ENCODE measurements around the gene MAD1L1. TPM values are rescaled to one million over a fixed set of nuclear protein-coding genes. Genes with fewer than 3 reads are reported as not detected.

Gene MAD1L1
- total RNA-seq, 2 experiments from 2014 or later, result 40.0 to 44.7 TPM

GRCh38 chr7:2202901-2203765 is 29.6 kb downstream of the MAD1L1 start:
- no peak overlapping the region for H3K27ac Mint-ChIP-seq
- ATAC-seq (no peak), DNase-seq (no peak)
- intact Hi-C loops (cut with micrococcal nuclease), result no loop called here
- H3K4me3 Mint-ChIP-seq, result no peak overlapping the region
- no peaks in the 10 kb centered on the region for H3K4me1 Mint-ChIP-seq (ENCODE audit: low read depth)
- no peaks in the 10 kb centered on the region for H3K27me3 Mint-ChIP-seq
- TF ChIP-seq CTCF (IDR thresholded peaks at IDR 0.05), result no peak
- no peaks in the 10 kb centered on the region for H3K9me3 Mint-ChIP-seq
- peaks cover 6% of the 10 kb centered on the region for H3K36me3 Mint-ChIP-seq (ENCODE audit: low read depth)
- POLR2A ChIA-PET, result no interaction called here
- CTCF ChIA-PET, result interaction anchor here (0.8 kb wide), 1 partner anchor 8 kb away, joined by 3 read pairs; no protein-coding TSS in a partner anchor

- Mint-ChIP-seq H3K27me3 (no peaks in the 10 kb centered on the region), H3K36me3 (ENCODE audit: low read depth) (peaks cover 6% of the 10 kb centered on the region), H3K27ac (no peak overlapping the region), H3K9me3 (no peaks in the 10 kb centered on the region), H3K4me3 (no peak overlapping the region), H3K4me1 (ENCODE audit: low read depth) (peaks cover 1% of the 10 kb centered on the region)
- POLR2A ChIA-PET, result no interaction called here
- TF ChIP-seq CTCF (IDR thresholded peaks at IDR 0.05), result no peak
- CTCF ChIA-PET, result no interaction called here
- ATAC-seq (no peak), DNase-seq (no peak)
- intact Hi-C loops (cut with micrococcal nuclease), result no loop called here
Observed at GRCh38 chr7:2202361-2202761, 30.4 kb downstream of the MAD1L1 start.

GRCh38 chr7:2201686-2202360 is 30.9 kb downstream of the MAD1L1 start:
- no peak overlapping the region for H3K27ac Mint-ChIP-seq
- H3K9me3 Mint-ChIP-seq, result no peaks in the 10 kb centered on the region
- no peak for DNase-seq
- intact Hi-C loops (cut with micrococcal nuclease), result no loop called here
- H3K4me3 Mint-ChIP-seq, result no peak overlapping the region
- H3K27me3 Mint-ChIP-seq, result no peaks in the 10 kb centered on the region
- ChIA-PET CTCF (no interaction called here), POLR2A (no interaction called here)
- no peak for ATAC-seq
- no peak for TF ChIP-seq CTCF (IDR thresholded peaks at IDR 0.05)
- H3K4me1 Mint-ChIP-seq (ENCODE audit: low read depth), result peaks cover 4% of the 10 kb centered on the region
- peaks cover 10% of the 10 kb centered on the region for H3K36me3 Mint-ChIP-seq (ENCODE audit: low read depth)

GRCh38 chr7:2201128-2201527 is 31.6 kb downstream of the MAD1L1 start:
- POLR2A ChIA-PET, result no interaction called here
- Mint-ChIP-seq H3K27me3 (no peaks in the 10 kb centered on the region), H3K36me3 (ENCODE audit: low read depth) (peaks cover 15% of the 10 kb centered on the region), H3K4me1 (ENCODE audit: low read depth) (peaks cover 4% of the 10 kb centered on the region), H3K9me3 (no peaks in the 10 kb centered on the region), H3K27ac (no peak overlapping the region), H3K4me3 (no peak overlapping the region)
- intact Hi-C loops (cut with micrococcal nuclease), result no loop called here
- no peak for TF ChIP-seq CTCF (IDR thresholded peaks at IDR 0.05)
- ATAC-seq (no peak), DNase-seq (no peak)
- CTCF ChIA-PET, result no interaction called here

GRCh38 chr7:2200584-2200980 is 32.2 kb downstream of the MAD1L1 start:
- no peak for DNase-seq
- H3K4me1 Mint-ChIP-seq (ENCODE audit: low read depth), result peaks cover 4% of the 10 kb centered on the region
- no peaks in the 10 kb centered on the region for H3K27me3 Mint-ChIP-seq
- peaks cover 1% of the 10 kb centered on the region for H3K9me3 Mint-ChIP-seq
- peaks cover 19% of the 10 kb centered on the region for H3K36me3 Mint-ChIP-seq (ENCODE audit: low read depth)
- ChIA-PET CTCF (interaction anchor here (1.1 kb wide), 1 partner anchor 17 kb away, joined by 3 read pairs; no protein-coding TSS in a partner anchor), POLR2A (no interaction called here)
- no peak overlapping the region for H3K27ac Mint-ChIP-seq
- TF ChIP-seq CTCF (IDR thresholded peaks at IDR 0.05), result no peak
- H3K4me3 Mint-ChIP-seq, result no peak overlapping the region
- ATAC-seq, result no peak
- intact Hi-C loops (cut with micrococcal nuclease), result no loop called here

Data from activated CD8-positive, alpha-beta T cell treated with anti-CD3 and anti-CD28 coated beads for 36 hours (primary cell).